IMR-90 (cell line): ENCODE data around the gene PLCH1. TPM values are rescaled to one million over a fixed set of nuclear protein-coding genes. Genes with fewer than 3 reads are reported as not detected.

Experiments
- ATAC-seq: fragments of 200-7000 bp; cut with Tn5 transposase; 2 replicates; pipeline ENCODE4 v1.9.1; 2020; ENCODE audit warnings: low read depth, mild to moderate bottlenecking, moderate library complexity
- BruUV-seq: library from RNA; stranded (reverse); fragments of 400-500 nt; replicated peaks from 2 replicates; lab custom pipeline; 2021; lab: Mats Ljungman, UMichigan
- CTCF ChIA-PET: fragments of 300-600 bp; formaldehyde crosslinking; extraction: SDS; loops from one replicate; lab custom pipeline; 2021; ENCODE audit warnings: antibody characterized with exemption; lab: Yijun Ruan, JAX
- POLR2A ChIA-PET: fragments of 300-600 bp; sonication (Branson Sonifier 250); formaldehyde crosslinking; loops from one replicate; lab custom pipeline; 2022; ENCODE audit warnings: antibody characterized with exemption; ENCODE audit not compliant: unreplicated experiment; lab: Charles Lee
- DNase-seq: peaks from one replicate; pipeline ENCODE4 v3.0.0; 2013
- H2AFZ ChIP-seq: replicated peaks from 2 replicates; pipeline ENCODE3; 2013; ENCODE audit warnings: low read length, mild to moderate bottlenecking; ENCODE audit not compliant: poor library complexity
- H2AK5ac ChIP-seq: 2 replicates; pipeline ENCODE4 v1.6.1; 2013; ENCODE audit warnings: low read depth, low read length, inconsistent platforms
- H2AK9ac ChIP-seq: replicated peaks from 2 replicates; pipeline ENCODE3; 2013; ENCODE audit warnings: mild to moderate bottlenecking, low read depth, low read length, moderate library complexity; ENCODE audit not compliant: poor library complexity
- H2BK120ac ChIP-seq: 2 replicates; pipeline ENCODE4 v1.6.1; 2013; ENCODE audit warnings: low read depth, low read length, inconsistent platforms
- H2BK15ac ChIP-seq: 3 replicates; pipeline ENCODE4 v1.6.1; 2013; ENCODE audit warnings: low read depth, low read length, inconsistent platforms
- H2BK20ac ChIP-seq: 2 replicates; pipeline ENCODE4 v1.6.1; 2013; ENCODE audit warnings: low read depth, mild to moderate bottlenecking, inconsistent platforms, low read length, moderate library complexity
- H2BK5ac ChIP-seq: 2 replicates; pipeline ENCODE4 v1.6.1; 2013; ENCODE audit warnings: mild to moderate bottlenecking, low read depth, low read length, inconsistent platforms; ENCODE audit not compliant: poor library complexity, severe bottlenecking
- H3K14ac ChIP-seq: replicated peaks from 2 replicates; pipeline ENCODE4 v1.6.1; 2013; ENCODE audit warnings: low read depth, low read length, inconsistent platforms
- H3K18ac ChIP-seq: 2 replicates; pipeline ENCODE4 v1.6.1; 2013; ENCODE audit warnings: low read depth, low read length, control low read depth
- H3K23ac ChIP-seq: 2 replicates; pipeline ENCODE4 v1.6.1; 2013; ENCODE audit warnings: low read depth, low read length, inconsistent platforms
- H3K27ac ChIP-seq: 2 replicates; pipeline ENCODE4 v1.5.1; 2013; ENCODE audit warnings: mild to moderate bottlenecking, control low read depth, low read length; ENCODE audit not compliant: insufficient read depth
- H3K27me3 ChIP-seq: 2 replicates; pipeline ENCODE4 v1.6.1; 2013; ENCODE audit warnings: low read length; ENCODE audit not compliant: control insufficient read depth, insufficient read depth
- H3K36me3 ChIP-seq: 2 replicates; pipeline ENCODE4 v1.6.1; 2013; ENCODE audit warnings: low read length, mixed read lengths; ENCODE audit not compliant: control insufficient read depth, insufficient read depth
- H3K4ac ChIP-seq: 2 replicates; pipeline ENCODE4 v1.6.1; 2013; ENCODE audit warnings: low read depth, low read length, inconsistent platforms
- H3K4me1 ChIP-seq: 2 replicates; pipeline ENCODE4 v1.6.1; 2013; ENCODE audit warnings: low read length, mixed read lengths; ENCODE audit not compliant: control insufficient read depth, insufficient read depth
- H3K4me2 ChIP-seq: 2 replicates; pipeline ENCODE4 v1.6.1; 2013; ENCODE audit warnings: low read depth, mild to moderate bottlenecking, control low read depth, low read length, moderate library complexity
- H3K4me3 ChIP-seq: 2 replicates; pipeline ENCODE4 v1.5.1; 2013; ENCODE audit warnings: low read depth, mild to moderate bottlenecking, control low read depth, low read length, moderate library complexity; ENCODE audit not compliant: insufficient read depth
- H3K56ac ChIP-seq: 2 replicates; pipeline ENCODE4 v1.6.1; 2013; ENCODE audit warnings: low read length, inconsistent platforms; ENCODE audit not compliant: insufficient read depth; ENCODE audit errors: extremely low read depth
- H3K79me1 ChIP-seq, 2 experiments: 2 replicates each; pipeline ENCODE4 v1.6.1; 2013; ENCODE audit warnings: low read length in 2 of 2, inconsistent platforms in 1 of 2, low read depth in 1 of 2
- H3K9ac ChIP-seq: 2 replicates; pipeline ENCODE4 v1.6.1; 2013; ENCODE audit warnings: low read depth, low read length, control low read depth
- H3K9me1 ChIP-seq: 2 replicates; pipeline ENCODE4 v1.6.1; 2013; ENCODE audit warnings: low read length, inconsistent platforms; ENCODE audit not compliant: insufficient read depth
- H3K9me3 ChIP-seq: 2 replicates; pipeline ENCODE4 v1.6.1; 2013; ENCODE audit warnings: low read length; ENCODE audit not compliant: control insufficient read depth, insufficient read depth
- H4K20me1 ChIP-seq: 2 replicates; pipeline ENCODE4 v1.6.1; 2013; ENCODE audit warnings: low read length, inconsistent platforms; ENCODE audit not compliant: insufficient read depth
- H4K5ac ChIP-seq: 2 replicates; pipeline ENCODE4 v1.6.1; 2013; ENCODE audit warnings: mild to moderate bottlenecking, low read depth, low read length, control low read depth
- H4K8ac ChIP-seq, 2 experiments: 2 replicates each; pipeline ENCODE4 v1.6.1; 2013; ENCODE audit warnings: low read depth in 2 of 2, low read length in 2 of 2, control low read depth in 1 of 2, inconsistent platforms in 1 of 2
- H4K91ac ChIP-seq: 2 replicates; pipeline ENCODE4 v1.6.1; 2013; ENCODE audit warnings: low read depth, low read length, inconsistent platforms; ENCODE audit not compliant: insufficient read depth
- BHLHE40 ChIP-seq: fragments of 150-350 bp; IDR thresholded peaks from 2 replicates; pipeline ENCODE4 v1.6.1; 2016; ENCODE audit warnings: mild to moderate bottlenecking, low read depth, low read length
- CEBPB ChIP-seq: IDR thresholded peaks from 2 replicates; pipeline ENCODE4 v1.6.1; 2012; ENCODE audit warnings: low read depth, low read length, improper control_type of control experiment
- CHD1 ChIP-seq: IDR thresholded peaks from 2 replicates; pipeline ENCODE4 v1.6.1; 2012; ENCODE audit warnings: low read depth, low read length, improper control_type of control experiment
- FOS ChIP-seq: fragments of 150-350 bp; IDR thresholded peaks from 2 replicates; pipeline ENCODE4 v1.6.1; 2016; ENCODE audit warnings: low read depth, low read length
- MAFK ChIP-seq: IDR thresholded peaks from 2 replicates; pipeline ENCODE4 v1.6.1; 2012; ENCODE audit warnings: low read depth, low read length, improper control_type of control experiment
- MXI1 ChIP-seq: IDR thresholded peaks from 2 replicates; pipeline ENCODE4 v1.6.1; 2012; ENCODE audit warnings: low read depth, mild to moderate bottlenecking, low read length, moderate library complexity, borderline replicate concordance
- POLR2A ChIP-seq: IDR thresholded peaks from 2 replicates; pipeline ENCODE4 v1.6.1; 2012; ENCODE audit warnings: mild to moderate bottlenecking, low read depth, low read length
- RAD21 ChIP-seq: IDR thresholded peaks from 2 replicates; pipeline ENCODE4 v1.6.1; 2012; ENCODE audit warnings: low read length, improper control_type of control experiment
- RCOR1 ChIP-seq: IDR thresholded peaks from 2 replicates; pipeline ENCODE4 v1.6.1; 2012; ENCODE audit warnings: mild to moderate bottlenecking, low read length, improper control_type of control experiment; ENCODE audit not compliant: insufficient replicate concordance
- WGBS, 2 experiments: methylation state at CpG; one replicate each; pipeline versions ENCODE4 v1.1.5 to v1.1.7; 2013; ENCODE audit warnings: missing lambda C conversion rate in 2 of 2; ENCODE audit not compliant: insufficient read length in 1 of 2; ENCODE audit errors: extremely low coverage in 2 of 2; 5-methylcytosine and 5-hydroxymethylcytosine counted together
- dilution Hi-C: fragments of 300-500 bp; cut with HindIII; formaldehyde crosslinking; loops from one replicate; pipeline ENCODE4 v1.14.3; 2018; ENCODE audit warnings: low sequenced_read_pairs; ENCODE audit not compliant: unreplicated experiment
- in situ Hi-C: fragments of 300-500 bp; cut with MboI; formaldehyde crosslinking; loops from 3 replicates; pipeline ENCODE4 v1.14.3; 2019; ENCODE audit warnings: low sequenced_read_pairs, inconsistent platforms, mixed read lengths
- intact Hi-C: fragments of 100-400 bp; cut with micrococcal nuclease; formaldehyde crosslinking; loops from 2 replicates; pipeline ENCODE4 v1.10.0; 2022
- polyA plus RNA-seq, 3 experiments: library from polyadenylated mRNA; depleted of rRNA; stranded (reverse); fragments of >200 nt; gene quantifications; 2 replicates each; pipeline ENCODE4 v1.2.3, GENCODE V29; 2012; ENCODE audit warnings: low replicate concordance in 1 of 3
- total RNA-seq: library from RNA; depleted of rRNA; stranded (reverse); fragments of >200 nt; gene quantifications from 2 replicates; pipeline ENCODE4 v1.2.3, GENCODE V29; 2012
- TF ChIP-seq, protein P1 (sequence below): fragments of 150-350 bp; IDR thresholded peaks from 2 replicates; pipeline ENCODE4 v1.6.1; 2017; ENCODE audit warnings: mild to moderate bottlenecking, antibody characterized with exemption, low read length, low read depth

PLCH1 gene
- total and polyA plus RNA-seq, 2 of the 4 experiments (the other 2 are of a cell fraction) = not detected

DNA sequence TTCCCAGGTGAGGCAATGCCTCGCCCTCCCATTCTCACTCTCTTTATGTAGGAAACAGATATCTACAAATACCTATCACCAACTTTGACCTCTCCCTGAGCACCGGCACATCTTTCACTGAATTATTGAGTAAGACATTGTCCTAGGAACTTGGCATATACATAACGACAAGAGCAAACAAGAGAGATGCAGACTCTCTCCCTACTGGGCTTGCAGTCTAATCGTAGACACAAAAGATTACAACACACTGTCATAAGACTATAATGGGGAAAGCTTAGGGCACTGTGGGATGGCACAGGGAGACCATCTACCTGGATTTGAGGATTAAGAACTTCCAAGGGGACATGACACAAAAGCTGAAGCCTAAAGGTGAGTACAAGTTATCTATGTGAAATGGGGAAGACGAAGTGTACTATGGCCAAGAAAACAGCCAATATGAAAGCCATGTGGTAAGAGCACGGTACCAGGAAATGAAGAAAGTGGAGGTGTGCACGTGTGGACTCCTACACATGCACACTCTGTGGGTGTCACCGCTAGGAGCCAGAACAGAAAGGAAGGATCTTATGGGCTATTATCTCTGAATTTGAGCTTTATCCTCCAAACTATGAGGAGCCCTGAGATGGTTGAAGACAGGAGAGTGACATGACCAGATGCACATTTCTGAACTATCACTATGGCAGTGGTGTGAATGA lies 232.6 kb downstream of the PLCH1 start:
- Histone ChIP-seq H3K56ac (no peak overlapping the region), H4K91ac (no peak overlapping the region), H2AFZ (no peak overlapping the region), H3K9me1 (no peaks in the 10 kb centered on the region), H4K5ac (no peak overlapping the region), H3K18ac (no peak overlapping the region), H3K4ac (no peak overlapping the region), H3K23ac (no peak overlapping the region), H2AK5ac (no peak overlapping the region), H3K9ac (no peak overlapping the region), H3K9me3 (0 out of 2 replicates have a peak, but pooled peaks cover 2% of the 10 kb centered on the region), H3K14ac (no peak overlapping the region), H2BK120ac (no peak overlapping the region), H4K8ac (no peak overlapping the region), H3K27me3 (no peaks in the 10 kb centered on the region), H2AK9ac (no peak overlapping the region), H3K36me3 (no peaks in the 10 kb centered on the region), H2BK5ac (no peak overlapping the region), H3K4me1 (no peaks in the 10 kb centered on the region), H3K27ac (no peak overlapping the region), H3K4me3 (no peak overlapping the region), H4K20me1 (no peaks in the 10 kb centered on the region), H2BK15ac (no peak overlapping the region), H3K4me2 (no peak overlapping the region), H2BK20ac (no peak overlapping the region), H3K79me1 (no peaks in the 10 kb centered on the region)
- in situ Hi-C loops = no loop called here
- DNase-seq (no peak), ATAC-seq (no peak)
- TF ChIP-seq MXI1 (no peak), FOS (no peak), CHD1 (no peak), MAFK (no peak), POLR2A (no peak), BHLHE40 (no peak), RAD21 (no peak), RCOR1 (no peak), CEBPB (no peak)
- TF ChIP-seq, protein P1, sequence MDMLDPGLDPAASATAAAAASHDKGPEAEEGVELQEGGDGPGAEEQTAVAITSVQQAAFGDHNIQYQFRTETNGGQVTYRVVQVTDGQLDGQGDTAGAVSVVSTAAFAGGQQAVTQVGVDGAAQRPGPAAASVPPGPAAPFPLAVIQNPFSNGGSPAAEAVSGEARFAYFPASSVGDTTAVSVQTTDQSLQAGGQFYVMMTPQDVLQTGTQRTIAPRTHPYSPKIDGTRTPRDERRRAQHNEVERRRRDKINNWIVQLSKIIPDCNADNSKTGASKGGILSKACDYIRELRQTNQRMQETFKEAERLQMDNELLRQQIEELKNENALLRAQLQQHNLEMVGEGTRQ = no peak
- POLR2A ChIA-PET = no interaction called here
- CTCF ChIA-PET = no interaction called here
- BruUV-seq = no TSS peak
- dilution Hi-C loops = no loop called here
- intact Hi-C loops = no loop called here
- whole genome bisulfite sequencing, 2 experiments = no CpG with 5 or more reads among the region's 8 CpGs
